H1 (cell line): ENCODE measurements around the gene GSTA2. TPM values are rescaled to one million over a fixed set of nuclear protein-coding genes. Genes with fewer than 3 reads are reported as not detected.

Experiments used
- GTF2F1 ChIP-seq: IDR thresholded peaks from 2 replicates; pipeline ENCODE4 v1.6.1; 2012; ENCODE audit warnings: low read depth, low read length, improper control_type of control experiment, borderline replicate concordance
- JUN ChIP-seq: IDR thresholded peaks from 2 replicates; pipeline ENCODE4 v1.6.1; 2011; ENCODE audit warnings: low read depth, mild to moderate bottlenecking, improper control_type of control experiment, low read length
- RNF2 ChIP-seq: fragments of 200-900, 300-1000 bp; sonication (generic); IDR thresholded peaks from 2 replicates; pipeline ENCODE4 v1.7.1; 2016; ENCODE audit warnings: borderline replicate concordance, low read depth, mild to moderate bottlenecking, antibody characterized with exemption, low read length; ENCODE audit not compliant: poor library complexity, severe bottlenecking; ENCODE audit errors: missing control alignments
- TAF1 ChIP-seq: IDR thresholded peaks from 2 replicates; pipeline ENCODE4 v1.6.1; 2011; ENCODE audit warnings: mild to moderate bottlenecking, low read depth, low read length
- polyA plus RNA-seq, 7 experiments: library from polyadenylated mRNA; depleted of rRNA in 3 of 7; stranded (reverse) in 5 of 7; unstranded in 2 of 7; fragments of >200 nt in 5 of 7; fragments of 200-250 nt in 2 of 7; gene quantifications; 1 replicate in 5 of 7; 2 replicates in 1 of 7; 4 replicates in 1 of 7; pipeline versions ENCODE4 v1.2.1 to v1.2.3, GENCODE V29; 2011 to 2013; ENCODE audit warnings: missing spikeins in 2 of 7, mixed read lengths in 2 of 7
- total RNA-seq: library from RNA; stranded (reverse); fragmentation: NEBNext Ultra II Directional; extraction: Animal tissue kit (Norgen Biotek cat#: 25700); gene quantifications from 2 replicates; pipeline ENCODE4 v1.2.1, GENCODE V29; 2021

GSTA2 gene
- total and polyA plus RNA-seq, 2 of the 8 experiments (the other 6 are each of a cell fraction or from before 2014, with no cell fraction given) = 0.05 TPM; not detected in 1

DNA sequence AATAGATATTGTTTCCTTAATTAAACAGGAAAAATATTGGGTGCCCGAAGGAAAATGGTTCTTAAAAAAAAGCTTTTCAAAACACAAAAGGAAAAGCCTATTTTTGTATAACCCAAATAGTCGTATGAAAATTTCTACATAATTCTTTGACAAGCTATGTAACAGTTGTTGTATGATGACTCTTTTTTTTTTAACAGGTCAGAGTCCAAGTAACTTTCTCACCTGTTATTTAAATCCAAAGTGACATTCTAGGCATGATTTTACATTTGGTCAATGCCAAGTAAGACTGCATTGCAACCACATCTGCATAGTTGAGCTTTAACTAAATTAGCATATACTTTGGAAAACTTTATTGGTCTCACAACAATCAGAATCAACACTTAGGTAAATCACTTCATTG is 24.1 kb downstream of the GSTA2 start (continued):
- TF ChIP-seq GTF2F1 (no peak), JUN (no peak), TAF1 (no peak), RNF2 (no peak)
